HepG2 (cell line): ENCODE measurements around the gene GDI1. TPM values are rescaled to one million over a fixed set of nuclear protein-coding genes. Genes with fewer than 3 reads are reported as not detected.

Source experiments
- ATAC-seq: fragments of 200-7000 bp; cut with Tn5 transposase; 3 replicates; pipeline ENCODE4 v1.9.1; 2020; ENCODE audit warnings: mild to moderate bottlenecking, moderate library complexity
- BruUV-seq: library from RNA; stranded (reverse); fragments of 400-500 nt; replicated peaks from 2 replicates; lab custom pipeline; 2021; lab: Mats Ljungman, UMichigan
- CTCF ChIA-PET: fragments of 300-600 bp; formaldehyde crosslinking; extraction: SDS; loops from one replicate; lab custom pipeline; 2021; ENCODE audit warnings: low total read pairs, inconsistent platforms, low intra/inter-chr PET ratio; lab: Yijun Ruan, JAX
- POLR2A ChIA-PET: fragments of 350-600 bp; sonication (Branson Sonifier 250); formaldehyde crosslinking; loops from one replicate; lab custom pipeline; 2020; ENCODE audit warnings: antibody characterized with exemption, inconsistent platforms; lab: Yijun Ruan, JAX
- DNase-seq: peaks from one replicate; pipeline ENCODE4 v3.0.0-alpha.2; 2015; ENCODE audit warnings: low spot score
- FAIRE-seq: peaks from 3 replicates; lab custom pipeline; 2011; peaks lifted over from hg19 to GRCh38; lab: Jason Lieb, UNC
- H2AFZ ChIP-seq: one replicate; pipeline ENCODE4 v1.6.1; 2011; ENCODE audit warnings: low read length, inconsistent platforms
- H3K27ac ChIP-seq: fragments of 300-600 bp; 3 replicates; pipeline ENCODE4 v1.8.0; 2011; ENCODE audit warnings: mixed run types, mild to moderate bottlenecking, mixed read lengths, low read length, inconsistent platforms; ENCODE audit not compliant: insufficient read depth; ENCODE audit errors: extremely low read length
- H3K27me3 ChIP-seq, 2 experiments: fragments of 200-600 bp in 1 of 2; 2 replicates in 1 of 2; 3 replicates in 1 of 2; pipeline versions ENCODE4 v1.6.0 to v1.8.0; 2011; ENCODE audit warnings: low read length in 2 of 2, mild to moderate bottlenecking in 2 of 2, moderate library complexity in 2 of 2, inconsistent platforms in 1 of 2; ENCODE audit not compliant: insufficient read depth in 2 of 2, control insufficient read depth in 1 of 2
- H3K36me3 ChIP-seq, 2 experiments: fragments of 200-600 bp in 1 of 2; replicated peaks in 1 of 2; 2 replicates in 1 of 2; 3 replicates in 1 of 2; pipeline versions ENCODE4 v1.5.1 to v1.8.0; 2011; ENCODE audit warnings: low read length in 2 of 2, inconsistent platforms in 1 of 2; ENCODE audit not compliant: insufficient read depth in 2 of 2, control insufficient read depth in 1 of 2
- H3K4me1 ChIP-seq: 2 replicates; pipeline ENCODE4 v1.5.1; 2012; ENCODE audit warnings: low read length, inconsistent platforms; ENCODE audit not compliant: insufficient read depth
- H3K4me2 ChIP-seq: 2 replicates; pipeline ENCODE4 v1.6.0; 2011; ENCODE audit warnings: low read depth, low read length, inconsistent platforms
- H3K4me3 ChIP-seq, 3 experiments: fragments of 200-600 bp in 1 of 3; sonication (generic), shearing (Covaris generic) in 1 of 3; replicated peaks in 1 of 3; 2 replicates each; pipeline ENCODE4 v1.5.1; 2011 to 2016; ENCODE audit warnings: low read length in 3 of 3, inconsistent platforms in 2 of 3, low read depth in 2 of 3, mild to moderate bottlenecking in 2 of 3, control low read depth in 1 of 3, mixed read lengths in 1 of 3; ENCODE audit not compliant: insufficient read depth in 1 of 3
- H3K79me2 ChIP-seq: one replicate; pipeline ENCODE4 v1.6.1; 2011; ENCODE audit warnings: low read length, inconsistent platforms; ENCODE audit not compliant: insufficient read depth
- H3K9ac ChIP-seq: 2 replicates; pipeline ENCODE4 v1.6.0; 2011; ENCODE audit warnings: mild to moderate bottlenecking, low read depth, low read length, inconsistent platforms; ENCODE audit not compliant: insufficient read depth
- H3K9me3 ChIP-seq: 2 replicates; pipeline ENCODE4 v1.5.1; 2012; ENCODE audit warnings: mild to moderate bottlenecking, low read length
- H4K20me1 ChIP-seq: 2 replicates; pipeline ENCODE4 v1.6.0; 2011; ENCODE audit warnings: inconsistent platforms, mild to moderate bottlenecking, low read length, moderate library complexity; ENCODE audit not compliant: insufficient read depth
- CCDC6 ChIP-seq: sonication (generic); formaldehyde crosslinking; IDR thresholded peaks from 2 replicates; pipeline ENCODE4 v1.8.1; 2022; ENCODE audit warnings: mild to moderate bottlenecking, missing genetic modification reagents, moderate library complexity
- EZH2 ChIP-seq: conservative IDR thresholded peaks from 2 replicates; pipeline ENCODE4 v1.6.1; 2012; ENCODE audit warnings: mild to moderate bottlenecking, low read depth, low read length, moderate library complexity
- FOXK1 ChIP-seq: sonication (generic); formaldehyde crosslinking; IDR thresholded peaks from 2 replicates; pipeline ENCODE4 v1.4.0; 2020; ENCODE audit warnings: low read depth, missing genetic modification reagents, borderline replicate concordance
- HIC2 ChIP-seq: sonication (generic); formaldehyde crosslinking; IDR thresholded peaks from 2 replicates; pipeline ENCODE4 v1.9.0; 2022; ENCODE audit warnings: low read depth, missing genetic modification reagents
- HOXA3 ChIP-seq: sonication (generic); formaldehyde crosslinking; IDR thresholded peaks from 2 replicates; pipeline ENCODE4 v1.5.0; 2020; ENCODE audit warnings: missing genetic modification reagents
- MAZ ChIP-seq, 2 experiments: sonication (generic) in 1 of 2; formaldehyde crosslinking in 1 of 2; IDR thresholded peaks; 2 replicates each; pipeline versions ENCODE4 v1.5.0 to v1.6.1; 2012 to 2020; ENCODE audit warnings: low read depth in 2 of 2, mild to moderate bottlenecking in 2 of 2, borderline replicate concordance in 1 of 2, improper control_type of control experiment in 1 of 2, low read length in 1 of 2, missing genetic modification reagents in 1 of 2, moderate library complexity in 1 of 2
- MXD1 ChIP-seq: sonication (generic); formaldehyde crosslinking; IDR thresholded peaks from 2 replicates; pipeline ENCODE4 v1.4.0; 2020; ENCODE audit warnings: mild to moderate bottlenecking, missing genetic modification reagents
- POLR2A ChIP-seq, 2 experiments: IDR thresholded peaks; 2 replicates each; pipeline ENCODE4 v1.6.1; 2011; ENCODE audit warnings: low read depth in 2 of 2, low read length in 2 of 2, mild to moderate bottlenecking in 1 of 2, moderate library complexity in 1 of 2; ENCODE audit not compliant: insufficient read depth in 1 of 2
- REST ChIP-seq, 2 experiments: IDR thresholded peaks; 2 replicates each; pipeline ENCODE4 v1.6.1; 2011 to 2012; ENCODE audit warnings: low read length in 2 of 2, borderline replicate concordance in 1 of 2, low read depth in 1 of 2, mild to moderate bottlenecking in 1 of 2, moderate library complexity in 1 of 2
- SAP130 ChIP-seq: IDR thresholded peaks from 2 replicates; pipeline ENCODE4 v1.6.1; 2016; ENCODE audit warnings: low read depth
- SIN3A ChIP-seq: IDR thresholded peaks from 2 replicates; pipeline ENCODE4 v1.6.1; 2011; ENCODE audit warnings: low read depth, mild to moderate bottlenecking, control low read depth, low read length, borderline replicate concordance
- TFDP2 ChIP-seq: sonication (generic); formaldehyde crosslinking; IDR thresholded peaks from 2 replicates; pipeline ENCODE4 v1.4.0; 2020; ENCODE audit warnings: missing genetic modification reagents
- XBP1 ChIP-seq: sonication (generic); formaldehyde crosslinking; IDR thresholded peaks from 2 replicates; pipeline ENCODE4 v1.5.0; 2020; ENCODE audit warnings: missing genetic modification reagents
- YY1 ChIP-seq: IDR thresholded peaks from 2 replicates; pipeline ENCODE4 v1.6.1; 2011; ENCODE audit warnings: low read length, low read depth, moderate library complexity, mild to moderate bottlenecking; ENCODE audit not compliant: insufficient read depth, insufficient replicate concordance
- ZNF615 ChIP-seq: sonication (generic); formaldehyde crosslinking; IDR thresholded peaks from 2 replicates; pipeline ENCODE4 v1.5.0; 2020; ENCODE audit warnings: mild to moderate bottlenecking, missing genetic modification reagents, borderline replicate concordance
- WGBS: methylation state at CpG from one replicate; pipeline ENCODE4 v1.1.6; 2017; ENCODE audit warnings: low lambda C conversion rate; 5-methylcytosine and 5-hydroxymethylcytosine counted together
- in situ Hi-C: cut with HindIII; loops from 2 replicates; pipeline ENCODE4 v1.10.0; 2017; ENCODE audit warnings: low pct_unique_long_range_greater_than_20kb; ENCODE audit not compliant: extremely low pct_ligation_motif_present
- intact Hi-C: fragments of 100-400 bp; cut with micrococcal nuclease; formaldehyde crosslinking; loops from one replicate; pipeline ENCODE4 v1.10.0; 2022; ENCODE audit not compliant: unreplicated experiment
- polyA plus RNA-seq, 8 experiments: library from polyadenylated mRNA; depleted of rRNA in 3 of 8; stranded (reverse) in 7 of 8; unstranded in 1 of 8; fragments of >200 nt; fragmentation: Illumina TruSeq in 4 of 8; extraction: Trizol in 4 of 8; gene quantifications; 2 replicates each; pipeline versions ENCODE4 v1.2.1 to v1.2.3, GENCODE V29; 2011 to 2016; ENCODE audit warnings: low read depth in 4 of 8, missing spikeins in 1 of 8, mixed read lengths in 1 of 8; ENCODE audit not compliant: insufficient read depth in 1 of 8
- total RNA-seq, 5 experiments: library from RNA; depleted of rRNA; stranded (reverse); fragments of >200 nt; fragmentation: Illumina TruSeq; extraction: Trizol; gene quantifications; 2 replicates each; pipeline ENCODE4 v1.2.3, GENCODE V29; 2016; ENCODE audit warnings: low read depth in 1 of 5

The GDI1 gene
- total and polyA plus RNA-seq, 2 of the 13 experiments (the other 11 are each of a cell fraction or from before 2014, with no cell fraction given), result 17.4 to 105 TPM

GRCh38 chrX:154490414-154491083 lies 53.6 kb downstream of the GDI1 start, which contains the start of gene SLC10A3:
Gene SLC10A3, minus strand, starts transcription at chrX:154490629. Its CDS starts 1,689 bp downstream, at chrX:154488940.
- CTCF ChIA-PET, result no interaction called here
- TF ChIP-seq MXD1 (CRISPR knock-in tag) (peak; percentile 37; the same call in 1 of the 2 replicates), FOXK1 (CRISPR knock-in tag) (peak; percentile 21; the same call in 1 of the 2 replicates), YY1 (peak; percentile 10), HIC2 (CRISPR knock-in tag) (0 out of 2 replicates have a peak, but pooled peaks have one; percentile 23), POLR2A (IDR thresholded peaks at IDR 0.05; ENCODE audit: insufficient read depth in 1 of 2, low read depth in 2 of 2, low read length in 2 of 2) (peak in 1 of 2 experiments; percentile 70; a peak in 2 of 4 replicates), SIN3A (0 out of 2 replicates have a peak, but pooled peaks have one; percentile 47), CCDC6 (0 out of 2 replicates have a peak, but pooled peaks have one; percentile 44), SAP130 (CRISPR knock-in tag) (peak; percentile 62), EZH2 (no peak), TFDP2 (CRISPR knock-in tag) (peak; percentile 66; the same call in 1 of the 2 replicates), REST (IDR thresholded peaks at IDR 0.05; ENCODE audit: borderline replicate concordance in 1 of 2, low read depth in 1 of 2, low read length in 2 of 2) (peak in 1 of 2 experiments; percentile 26; a peak in 1 of 4 replicates), MAZ (IDR thresholded peaks at IDR 0.05; ENCODE audit: borderline replicate concordance, low read depth, low read length) (no peak), MAZ (CRISPR knock-in tag; IDR thresholded peaks at IDR 0.05; ENCODE audit: low read depth) (peak; percentile 47), HOXA3 (CRISPR knock-in tag) (peak; percentile 75), ZNF615 (CRISPR knock-in tag) (no peak), XBP1 (CRISPR knock-in tag) (no peak)

More at GRCh38 chrX:154490414-154491083, 53.6 kb downstream of the GDI1 start, which contains the start of gene SLC10A3:
- POLR2A ChIA-PET, result interaction anchor here (0.6 to 3.0 kb wide), 25 partner anchors 8 to 121 kb away, joined by 3 to 31 read pairs (median 4); partner anchors contain the start of genes DNASE1L1, EMD, FAM3A and IKBKG
- intact Hi-C loops (no loop called here), in situ Hi-C loops (no loop called here)
- no CpG with 5 or more reads among the region's 71 CpGs for WGBS
- peak; percentile 87 for FAIRE-seq
- ATAC-seq, result peak; percentile 92
- DNase-seq, result peak; percentile 87
- Histone ChIP-seq H3K4me1 (peaks cover 12% of the 10 kb centered on the region), H4K20me1 (no peaks in the 10 kb centered on the region), H3K27me3 (no peaks in the 10 kb centered on the region), H3K36me3 (no peaks in the 10 kb centered on the region), H3K27ac (peak within 1 kb of the TSS; percentile 73), H3K79me2 (no peaks in the 10 kb centered on the region), H3K9ac (peak within 1 kb of the TSS; percentile 77), H2AFZ (no peak within 1 kb of the TSS), H3K4me2 (peak within 1 kb of the TSS; percentile 76), H3K9me3 (no peaks in the 10 kb centered on the region), H3K4me3 (peak within 1 kb of the TSS; percentile 68 to 78 (median 72))
- BruUV-seq, result no TSS peak
